ENCODE results near the gene VAMP3.

The VAMP3 gene

GRCh38 chr1:7813677-7814373, 42.7 kb downstream of the VAMP3 start:
- no peak for DNase-seq (ENCODE audit: low spot score)

- no peak for DNase-seq (ENCODE audit: low spot score)
Observed at GRCh38 chr1:7821282-7821681, 50.2 kb downstream of the VAMP3 start.

- no peak for DNase-seq (ENCODE audit: low spot score)
Observed at GRCh38 chr1:7824701-7825100, 53.6 kb downstream of the VAMP3 start.

GRCh38 chr1:7826363-7826762, 55.3 kb downstream of the VAMP3 start:
- no peak for DNase-seq (ENCODE audit: low spot score)

GRCh38 chr1:7827126-7827955, 56.2 kb downstream of the VAMP3 start:
- DNase-seq (ENCODE audit: low spot score) = no peak
